Muscle of arm (tissue), 12 donors: Measurements from ENCODE around the gene SLC22A1. TPM values are rescaled to one million over a fixed set of nuclear protein-coding genes. Genes with fewer than 3 reads are reported as not detected.
"Not testable (repeated sequence)": the region's sequence is repeated elsewhere in the genome, so short reads cannot be mapped to it uniquely, and the experiment has no call there.

ENCODE experiments used
- DNase-seq: peaks from one replicate; pipeline ENCODE4 v3.0.0-alpha.2; 2013
- polyA plus RNA-seq, 12 donors: library from polyadenylated mRNA; unstranded; fragments of 120-200 nt; gene quantifications; one replicate each; pipeline ENCODE4 v1.2.1, GENCODE V29; 2013; ENCODE audit not compliant: insufficient read length in 12 of 12

SLC22A1 gene
- polyA plus RNA-seq, 12 donors, result 0.46 to 2.1 (median 0.80) TPM; not detected in 2

- DNase-seq, result no peak
Observed at GRCh38 chr6:160093061-160093460, 28.6 kb upstream of the SLC22A1 start.

GRCh38 chr6:160093946-160094345 lies 27.7 kb upstream of the SLC22A1 start:
- DNase-seq, result no peak

- no peak for DNase-seq
Observed at GRCh38 chr6:160095146-160095845, 26.3 kb upstream of the SLC22A1 start.

GRCh38 chr6:160101277-160102205 lies 20.1 kb upstream of the SLC22A1 start:
- no peak for DNase-seq

- DNase-seq, result no peak
Observed at GRCh38 chr6:160102399-160102798, 19.2 kb upstream of the SLC22A1 start.

GRCh38 chr6:160102956-160103824 lies 18.4 kb upstream of the SLC22A1 start:
- DNase-seq, result peak; percentile 16

- no peak for DNase-seq
Observed at GRCh38 chr6:160103825-160104100, 17.9 kb upstream of the SLC22A1 start.

- DNase-seq, result no peak
Observed at GRCh38 chr6:160104821-160105517, 16.6 kb upstream of the SLC22A1 start.

GRCh38 chr6:160106010-160106409 lies 15.6 kb upstream of the SLC22A1 start:
- no peak for DNase-seq

GRCh38 chr6:160106701-160107100 lies 14.9 kb upstream of the SLC22A1 start:
- no peak for DNase-seq

- no peak for DNase-seq
Observed at GRCh38 chr6:160108077-160108476, 13.5 kb upstream of the SLC22A1 start.

- DNase-seq, result no peak
Observed at GRCh38 chr6:160110586-160111123, 11.0 kb upstream of the SLC22A1 start.

GRCh38 chr6:160111806-160112205 lies 9.8 kb upstream of the SLC22A1 start:
- no peak for DNase-seq

- no peak for DNase-seq
Observed at GRCh38 chr6:160112628-160113299, 8.9 kb upstream of the SLC22A1 start.

GRCh38 chr6:160114536-160114935 lies 7.1 kb upstream of the SLC22A1 start:
- DNase-seq, result not testable (repeated sequence)

GRCh38 chr6:160115421-160115820 lies 6.2 kb upstream of the SLC22A1 start:
- no peak for DNase-seq

- no peak for DNase-seq
Observed at GRCh38 chr6:160116411-160116810, 5.2 kb upstream of the SLC22A1 start.

- no peak for DNase-seq
Observed at GRCh38 chr6:160117137-160117536, 4.5 kb upstream of the SLC22A1 start.

GRCh38 chr6:160118620-160119229 lies 2.9 kb upstream of the SLC22A1 start:
- no peak for DNase-seq

- no peak for DNase-seq
Observed at GRCh38 chr6:160120087-160120486, 1.5 kb upstream of the SLC22A1 start.
